H1 (cell line): ENCODE measurements around the gene ERH.

Experiments used
- CTCF ChIP-seq, 3 experiments: IDR thresholded peaks; 1 replicate in 2 of 3; 2 replicates in 1 of 3; pipeline versions ENCODE4 v1.5.1 to v1.6.1; 2011; ENCODE audit warnings: low read length in 3 of 3, mild to moderate bottlenecking in 3 of 3, inconsistent platforms in 2 of 3, low read depth in 1 of 3, moderate library complexity in 1 of 3; ENCODE audit not compliant: insufficient read depth in 1 of 3; ENCODE audit errors: control extremely low read depth in 1 of 3
- EGR1 ChIP-seq: IDR thresholded peaks from 2 replicates; pipeline ENCODE4 v1.6.1; 2011; ENCODE audit warnings: low read depth, low read length, borderline replicate concordance
- MAFK ChIP-seq: IDR thresholded peaks from 2 replicates; pipeline ENCODE4 v1.6.1; 2012; ENCODE audit warnings: low read depth, mild to moderate bottlenecking, improper control_type of control experiment, low read length
- MAX ChIP-seq: IDR thresholded peaks from 2 replicates; pipeline ENCODE4 v1.6.1; 2012; ENCODE audit warnings: inconsistent platforms

- TF ChIP-seq MAFK (no peak), MAX (no peak), EGR1 (no peak), CTCF (IDR thresholded peaks at IDR 0.05; ENCODE audit: control extremely low read depth in 1 of 3, insufficient read depth in 1 of 3, low read depth in 1 of 3, low read length in 3 of 3) (no peak)
These were observed 66.9 kb downstream of the ERH start for GRCh38 chr14:69331206-69331605.
